Stimulated activated naive CD8-positive, alpha-beta T cell treated with anti-CD3 and anti-CD28 coated beads, Interleukin-15, Interleukin-2, amounts not matched to agents 100 U/mL and 50 U/mL, for 24 hours (primary cell): ENCODE measurements around the gene CEP250.
"Not testable (repeated sequence)": the region's sequence is repeated elsewhere in the genome, so short reads cannot be mapped to it uniquely, and the experiment has no call there.

Source experiments
- ATAC-seq: fragments of 150-1000 bp; cut with Tn5 transposase; one replicate; pipeline ENCODE4 v1.10.0; 2021
- DNase-seq: peaks from one replicate; pipeline ENCODE4 v3.0.0; 2021

The CEP250 gene

DNA sequence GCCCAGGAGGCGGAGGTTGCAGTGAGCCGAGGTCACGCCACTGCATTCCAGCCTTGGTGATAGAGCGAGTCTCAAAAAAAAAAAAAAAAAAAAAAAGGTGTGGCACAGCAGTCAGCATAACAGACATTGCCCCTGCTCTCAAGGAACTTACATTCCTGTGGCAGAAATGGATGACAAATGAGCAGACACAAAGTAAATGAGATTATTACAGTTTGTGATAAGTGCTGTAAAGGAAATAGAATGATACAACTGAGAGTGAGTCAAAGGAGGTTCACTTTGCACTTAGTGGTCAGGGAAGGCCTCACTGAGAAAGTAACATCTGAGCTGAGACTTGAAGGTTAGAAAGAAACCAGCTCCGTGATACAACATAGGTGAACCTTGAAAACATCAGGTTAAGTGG lies 36.4 kb downstream of the CEP250 start:
- ATAC-seq (no peak), DNase-seq (no peak)

DNA sequence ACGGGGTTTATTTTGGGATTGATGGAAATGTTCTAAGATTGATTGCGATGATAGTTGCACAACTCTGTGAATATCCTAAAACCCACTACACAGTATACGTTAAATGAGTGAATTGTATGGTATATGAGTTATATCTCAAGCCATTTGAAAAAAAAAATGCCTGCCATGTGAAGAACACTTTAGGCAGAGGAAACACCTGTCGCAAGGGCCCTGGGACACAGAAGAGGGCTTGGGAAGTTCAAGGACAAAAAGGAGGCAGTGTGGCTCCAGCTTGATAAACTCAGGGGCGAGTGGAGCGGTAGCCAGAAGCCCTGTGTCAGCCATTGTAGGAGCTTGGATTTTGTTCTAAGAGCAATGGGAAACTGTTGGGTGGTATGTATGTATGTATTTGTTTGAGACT lies 37.0 kb downstream of the CEP250 start:
- DNase-seq (no peak), ATAC-seq (no peak)

DNA sequence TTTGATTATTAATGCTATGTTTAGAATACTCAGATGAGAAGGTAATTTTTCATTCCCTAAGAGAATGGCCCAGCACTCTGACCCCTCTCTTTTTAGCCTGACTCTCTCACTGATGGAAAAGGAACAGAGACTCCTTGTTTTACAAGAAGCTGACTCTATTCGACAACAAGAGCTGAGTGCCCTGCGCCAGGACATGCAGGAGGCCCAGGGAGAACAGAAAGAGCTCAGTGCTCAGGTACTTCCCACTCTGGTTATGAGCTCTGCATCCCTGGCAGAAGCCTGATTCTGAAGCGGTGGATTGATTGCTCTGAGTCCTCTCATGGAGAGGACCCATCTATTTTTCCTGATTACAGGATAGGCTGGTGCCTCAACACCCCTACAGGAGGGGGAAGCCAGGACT lies 41.1 kb downstream of the CEP250 start:
- DNase-seq: no peak
- ATAC-seq: no peak

DNA sequence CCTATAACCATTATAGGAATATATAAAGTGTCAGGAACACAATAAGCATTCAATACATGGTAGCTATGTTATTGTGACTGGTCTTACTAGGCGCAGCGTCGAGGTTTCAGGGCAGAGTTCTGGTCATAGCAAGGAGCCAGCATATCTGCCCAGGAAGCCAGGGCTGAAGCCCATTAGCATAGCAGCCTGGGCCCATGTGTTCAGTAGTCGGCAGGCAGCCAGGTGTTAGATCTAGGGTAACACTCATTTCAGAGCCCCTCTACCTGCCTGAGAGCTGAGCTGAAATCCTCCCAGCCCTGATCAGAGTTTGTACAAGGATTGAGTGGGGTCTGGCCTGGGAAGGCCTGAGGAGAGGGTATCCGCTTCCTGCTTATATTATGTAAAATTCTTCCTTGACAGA lies 41.9 kb downstream of the CEP250 start:
- ATAC-seq (no peak), DNase-seq (no peak)

DNA sequence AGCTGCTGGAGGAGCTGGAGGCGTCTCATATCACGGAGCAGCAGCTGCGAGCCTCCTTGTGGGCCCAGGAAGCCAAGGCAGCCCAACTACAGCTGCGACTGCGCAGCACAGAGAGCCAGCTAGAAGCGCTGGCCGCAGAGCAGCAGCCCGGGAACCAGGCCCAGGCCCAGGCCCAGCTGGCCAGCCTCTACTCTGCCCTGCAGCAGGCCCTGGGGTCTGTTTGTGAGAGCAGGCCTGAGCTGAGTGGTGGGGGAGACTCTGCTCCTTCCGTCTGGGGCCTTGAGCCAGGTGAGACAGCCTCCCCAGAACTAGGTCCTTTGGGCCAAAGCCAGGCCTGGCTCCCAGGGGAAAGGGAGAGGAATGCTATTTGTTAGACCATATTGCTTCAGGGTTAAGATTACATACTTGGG lies 42.4 kb downstream of the CEP250 start:
- DNase-seq (no peak), ATAC-seq (no peak)

DNA sequence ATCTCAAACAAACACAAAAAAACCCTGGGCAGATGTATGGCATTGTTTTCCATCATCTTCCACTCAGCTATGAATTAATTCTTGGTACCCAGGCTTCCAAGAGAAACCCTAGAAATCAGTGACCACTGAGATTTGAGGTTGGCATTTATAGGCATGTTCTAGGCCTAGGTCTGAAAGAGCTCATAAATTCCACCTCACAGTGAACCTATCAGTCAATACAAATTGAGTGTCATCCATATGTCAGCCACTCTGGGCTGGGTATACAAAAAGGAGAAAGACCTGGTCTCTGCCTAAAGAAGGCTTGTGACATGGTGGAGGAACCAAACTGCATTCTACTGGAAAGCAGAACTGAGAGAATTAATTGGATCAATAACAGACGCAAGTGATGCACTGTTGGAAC lies 43.9 kb downstream of the CEP250 start:
- DNase-seq (no peak), ATAC-seq (peak; percentile 59)

DNA sequence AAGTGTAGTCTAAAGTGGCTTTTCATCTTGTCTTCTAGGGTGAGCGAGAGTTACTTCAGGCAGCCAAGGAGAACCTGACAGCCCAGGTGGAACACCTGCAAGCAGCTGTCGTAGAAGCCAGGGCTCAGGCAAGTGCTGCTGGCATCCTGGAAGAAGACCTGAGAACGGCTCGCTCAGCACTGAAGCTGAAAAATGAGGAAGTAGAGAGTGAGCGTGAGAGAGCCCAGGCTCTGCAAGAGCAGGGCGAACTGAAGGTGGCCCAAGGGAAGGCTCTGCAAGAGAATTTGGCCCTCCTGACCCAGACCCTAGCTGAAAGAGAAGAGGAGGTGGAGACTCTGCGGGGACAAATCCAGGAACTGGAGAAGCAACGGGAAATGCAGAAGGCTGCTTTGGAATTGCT lies 47.0 kb downstream of the CEP250 start:
- DNase-seq (no peak), ATAC-seq (no peak)

DNA sequence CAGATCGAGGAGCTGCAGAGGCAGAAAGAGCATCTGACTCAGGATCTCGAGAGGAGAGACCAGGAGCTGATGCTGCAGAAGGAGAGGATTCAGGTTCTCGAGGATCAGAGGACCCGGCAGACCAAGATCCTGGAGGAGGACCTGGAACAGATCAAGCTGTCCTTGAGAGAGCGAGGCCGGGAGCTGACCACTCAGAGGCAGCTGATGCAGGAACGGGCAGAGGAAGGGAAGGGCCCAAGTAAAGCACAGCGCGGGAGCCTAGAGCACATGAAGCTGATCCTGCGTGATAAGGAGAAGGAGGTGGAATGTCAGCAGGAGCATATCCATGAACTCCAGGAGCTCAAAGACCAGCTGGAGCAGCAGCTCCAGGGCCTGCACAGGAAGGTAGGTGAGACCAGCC lies 47.9 kb downstream of the CEP250 start:
- ATAC-seq: no peak

DNA sequence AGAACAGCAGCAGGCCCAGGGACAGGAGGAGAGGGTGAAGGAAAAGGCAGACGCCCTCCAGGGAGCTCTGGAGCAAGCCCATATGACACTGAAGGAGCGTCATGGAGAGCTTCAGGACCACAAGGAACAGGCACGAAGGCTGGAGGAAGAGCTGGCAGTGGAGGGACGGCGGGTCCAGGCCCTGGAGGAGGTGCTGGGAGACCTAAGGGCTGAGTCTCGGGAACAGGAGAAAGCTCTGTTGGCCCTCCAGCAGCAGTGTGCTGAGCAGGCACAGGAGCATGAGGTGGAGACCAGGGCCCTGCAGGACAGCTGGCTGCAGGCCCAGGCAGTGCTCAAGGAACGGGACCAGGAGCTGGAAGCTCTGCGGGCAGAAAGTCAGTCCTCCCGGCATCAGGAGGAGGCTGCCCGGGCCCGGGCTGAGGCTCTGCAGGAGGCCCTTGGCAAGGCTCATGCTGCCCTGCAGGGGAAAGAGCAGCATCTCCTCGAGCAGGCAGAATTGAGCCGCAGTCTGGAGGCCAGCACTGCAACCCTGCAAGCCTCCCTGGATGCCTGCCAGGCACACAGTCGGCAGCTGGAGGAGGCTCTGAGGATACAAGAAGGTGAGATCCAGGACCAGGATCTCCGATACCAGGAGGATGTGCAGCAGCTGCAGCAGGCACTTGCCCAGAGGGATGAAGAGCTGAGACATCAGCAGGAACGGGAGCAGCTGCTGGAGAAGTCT lies 48.6 kb downstream of the CEP250 start:
- no peak for ATAC-seq
- no peak for DNase-seq

More for the DNA sequence above, 47.9 kb downstream of the CEP250 start:
- no peak for DNase-seq

DNA sequence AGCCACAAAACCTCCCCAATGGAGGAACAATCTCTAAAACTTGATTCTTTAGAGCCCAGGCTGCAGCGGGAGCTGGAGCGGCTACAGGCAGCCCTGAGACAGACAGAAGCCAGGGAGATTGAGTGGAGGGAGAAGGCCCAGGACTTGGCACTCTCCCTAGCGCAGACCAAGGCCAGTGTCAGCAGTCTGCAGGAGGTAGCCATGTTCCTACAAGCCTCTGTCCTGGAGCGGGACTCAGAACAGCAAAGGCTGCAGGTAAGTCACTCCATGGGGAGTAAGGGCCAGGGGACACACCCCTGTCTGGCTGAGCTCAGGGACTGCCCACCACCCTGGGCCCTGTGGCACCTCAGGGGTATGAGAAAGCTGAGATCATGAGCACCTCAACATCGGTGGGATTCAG lies 49.4 kb downstream of the CEP250 start:
- ATAC-seq (no peak), DNase-seq (no peak)

DNA sequence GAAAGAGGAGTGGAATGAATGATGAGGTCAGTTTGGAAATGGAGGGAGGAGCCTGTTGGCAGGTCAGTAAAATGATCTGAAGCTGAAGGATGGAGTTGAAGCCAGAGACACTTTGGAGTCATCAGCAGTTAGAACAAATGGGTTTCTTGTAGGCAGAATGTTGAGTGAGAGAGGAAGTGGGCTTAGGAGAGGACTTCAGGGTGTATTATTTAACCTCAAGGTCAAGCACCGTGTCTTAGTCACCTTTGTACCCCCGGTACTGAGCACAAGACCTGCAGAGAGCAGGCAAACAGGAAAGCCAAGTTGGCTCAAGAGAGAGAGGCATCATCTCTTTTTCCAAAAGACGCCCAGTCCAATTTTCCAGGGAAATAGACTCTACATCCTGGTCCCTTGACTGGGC lies 50.8 kb downstream of the CEP250 start:
- DNase-seq (no peak), ATAC-seq (no peak)

DNA sequence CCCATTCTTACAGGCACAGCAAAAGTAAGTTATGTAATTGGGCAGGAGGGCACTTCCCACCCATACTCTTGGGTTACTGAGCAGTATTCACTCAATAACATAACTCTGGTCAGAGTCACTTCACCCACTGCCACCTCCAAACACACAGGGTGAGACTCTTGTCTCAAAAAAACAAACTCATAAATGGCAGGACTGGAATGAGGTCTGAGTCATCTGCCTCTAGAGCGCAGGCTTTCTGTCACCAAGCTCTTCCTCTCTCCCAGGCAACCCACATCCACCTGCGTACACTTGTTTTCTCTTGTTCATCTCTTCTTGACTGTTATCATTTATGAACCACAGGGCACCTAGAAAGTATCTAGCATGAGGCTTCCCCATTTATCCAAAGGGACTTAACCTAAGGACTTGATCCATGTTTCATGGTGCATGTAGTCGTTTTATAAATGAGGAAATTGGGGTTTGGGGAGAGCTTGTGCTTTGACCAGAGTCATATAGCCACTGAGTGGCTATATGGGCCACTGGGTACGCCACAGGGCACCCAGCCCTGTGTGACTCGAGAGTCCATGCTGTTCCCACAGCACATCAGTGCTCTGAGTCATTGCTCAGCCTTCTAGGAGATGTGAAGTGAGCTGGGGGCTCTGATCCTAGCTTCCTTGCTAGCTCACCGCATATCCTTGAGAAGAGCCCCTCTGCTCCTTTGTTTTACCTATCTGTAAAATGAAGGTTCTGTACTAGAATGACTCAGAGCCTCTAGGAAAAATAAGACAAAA lies 51.7 kb downstream of the CEP250 start:
- DNase-seq (no peak), ATAC-seq (peak; percentile 74)

DNA sequence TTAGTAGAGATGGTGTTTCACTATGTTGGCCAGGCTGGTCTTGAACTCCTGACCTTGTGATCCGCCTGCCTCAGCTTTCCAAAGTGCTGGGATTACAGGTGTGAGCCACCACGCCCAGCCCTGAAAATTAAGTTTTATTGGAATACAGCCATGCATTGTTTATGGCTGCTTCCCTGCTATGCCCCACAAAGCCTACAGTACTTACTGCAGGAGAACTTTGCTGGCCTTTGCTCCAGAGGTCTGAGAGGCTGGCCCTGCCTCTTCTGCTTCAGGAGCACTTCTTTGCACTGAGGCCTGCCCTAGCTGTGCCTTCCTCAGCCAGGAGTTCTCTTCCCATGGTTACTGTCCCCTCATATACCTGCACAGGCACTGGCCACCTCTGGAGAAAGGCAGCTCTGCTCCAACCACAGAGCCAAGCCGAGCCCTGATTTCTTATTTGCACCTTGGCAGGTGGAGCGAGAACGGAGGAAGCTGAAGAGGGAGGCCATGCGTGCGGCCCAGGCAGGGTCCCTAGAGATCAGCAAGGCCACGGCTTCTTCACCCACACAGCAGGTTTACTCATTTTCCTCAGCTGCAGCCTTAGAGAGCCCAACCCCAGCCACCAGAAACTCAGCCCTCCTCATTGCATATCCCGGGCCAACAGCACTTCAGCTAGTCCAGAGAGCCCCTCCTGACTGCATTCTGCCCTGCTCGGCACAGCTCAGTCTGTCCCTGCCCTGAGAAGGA lies 53.3 kb downstream of the CEP250 start:
- no peak for ATAC-seq
- DNase-seq: no peak

DNA sequence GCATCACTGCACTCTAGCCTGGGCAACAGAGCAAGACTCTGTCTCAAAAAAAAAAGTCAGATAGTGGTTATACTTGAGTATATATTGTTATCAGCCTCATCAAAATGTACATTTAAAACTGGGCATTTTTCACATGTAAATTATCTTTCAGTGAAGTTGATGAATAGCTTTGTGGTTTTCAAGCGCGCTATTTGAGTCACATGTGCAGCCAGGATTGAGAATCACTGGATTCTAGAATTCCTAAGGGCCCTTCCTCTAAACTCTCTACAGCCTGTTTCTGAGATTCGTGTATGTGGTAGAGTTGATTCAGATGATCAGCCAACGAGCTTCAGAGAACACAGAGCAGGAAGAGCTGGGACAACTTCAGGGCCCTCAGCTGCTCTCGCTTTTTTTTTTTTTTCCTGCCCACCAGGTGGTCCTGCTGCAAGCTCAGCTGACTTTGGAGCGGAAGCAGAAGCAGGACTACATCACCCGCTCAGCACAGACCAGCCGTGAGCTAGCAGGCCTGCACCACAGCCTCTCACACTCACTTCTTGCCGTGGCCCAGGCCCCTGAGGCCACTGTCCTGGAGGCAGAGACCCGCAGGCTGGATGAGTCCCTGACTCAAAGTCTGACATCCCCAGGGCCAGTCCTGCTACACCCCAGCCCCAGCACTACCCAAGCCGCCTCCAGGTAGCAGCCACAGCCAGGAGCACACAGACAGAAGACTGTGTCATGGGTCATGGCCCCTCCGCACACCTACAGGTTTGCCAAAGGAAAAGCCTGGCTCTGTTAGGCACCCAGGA lies 55.7 kb downstream of the CEP250 start:
- no peak for DNase-seq
- ATAC-seq: no peak

DNA sequence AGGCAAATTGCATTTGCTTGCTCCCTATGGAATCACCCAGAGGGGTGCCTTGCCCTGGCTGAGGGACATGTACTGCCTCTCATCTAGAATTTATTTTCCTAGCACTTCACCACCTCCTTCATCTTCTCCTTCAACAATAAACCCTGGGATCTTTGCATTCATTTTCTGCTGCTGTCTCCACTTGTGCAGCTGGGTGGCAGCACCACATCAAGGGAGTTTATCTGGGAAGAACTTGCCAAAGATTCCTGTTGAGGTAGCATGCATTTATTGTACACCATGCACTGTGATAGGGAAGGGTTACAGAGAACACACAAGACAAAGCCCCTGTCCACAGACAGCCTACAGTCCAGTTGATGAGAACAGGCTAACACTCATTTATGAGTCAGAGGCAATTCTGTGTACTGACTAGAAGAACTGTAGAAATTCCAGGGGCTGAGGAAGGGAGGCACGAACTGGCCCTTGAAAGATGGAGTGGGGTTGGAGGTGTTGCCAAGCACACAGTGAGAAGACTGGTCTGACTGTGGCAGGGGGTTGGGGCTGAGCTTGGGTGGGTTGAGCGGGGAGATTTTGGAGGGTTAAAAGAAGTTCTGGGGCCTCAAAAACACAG lies 56.5 kb downstream of the CEP250 start:
- no peak for DNase-seq
- no peak for ATAC-seq

DNA sequence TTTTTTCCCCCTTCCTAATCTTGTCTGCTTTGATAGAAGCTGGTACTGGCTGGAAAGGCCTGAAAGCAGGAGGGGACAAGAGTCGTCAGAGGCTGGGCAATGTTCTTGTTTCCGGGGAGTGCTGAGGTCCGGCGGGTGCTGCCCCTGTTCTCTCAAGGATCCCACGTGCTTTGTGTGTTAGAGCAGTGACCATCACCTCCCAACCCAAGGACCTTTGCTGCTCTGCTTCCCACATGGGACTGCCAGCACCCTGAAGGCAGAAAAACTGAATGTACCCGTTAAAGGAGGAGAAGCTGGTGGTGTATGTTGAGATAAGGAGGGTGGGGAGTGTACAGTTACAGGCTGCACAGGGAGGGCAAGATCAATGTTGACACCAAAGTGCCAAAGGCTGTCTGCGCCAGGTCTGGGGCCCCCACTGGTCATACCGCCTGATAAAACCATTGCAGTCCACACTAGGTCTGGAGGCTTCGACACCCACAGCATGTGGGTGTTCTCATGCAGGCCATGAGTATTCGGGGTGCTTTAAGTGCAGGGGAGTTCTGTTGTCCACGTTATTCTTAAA lies 59.1 kb downstream of the CEP250 start:
- ATAC-seq: no peak
- no peak for DNase-seq

DNA sequence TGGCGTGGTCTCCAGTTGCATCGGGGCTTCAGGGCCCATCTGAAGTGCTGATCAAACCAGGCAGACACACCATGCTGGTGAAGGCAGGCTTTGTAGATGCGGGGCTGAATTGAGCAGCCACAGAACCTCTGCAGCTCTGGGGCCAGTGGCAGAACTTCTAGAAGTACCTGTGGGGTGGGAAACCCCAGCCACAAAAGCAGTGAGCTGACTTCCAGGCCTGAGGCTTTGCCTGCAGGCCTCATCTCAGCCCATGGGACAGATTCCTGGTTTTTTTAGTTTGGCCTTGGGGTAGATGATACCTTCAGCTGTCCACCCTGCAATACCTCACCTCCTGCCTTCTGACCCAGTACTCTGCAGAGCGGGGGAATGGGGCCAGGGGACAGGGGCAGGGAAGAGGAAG lies 59.9 kb downstream of the CEP250 start:
- DNase-seq (no peak), ATAC-seq (no peak)

DNA sequence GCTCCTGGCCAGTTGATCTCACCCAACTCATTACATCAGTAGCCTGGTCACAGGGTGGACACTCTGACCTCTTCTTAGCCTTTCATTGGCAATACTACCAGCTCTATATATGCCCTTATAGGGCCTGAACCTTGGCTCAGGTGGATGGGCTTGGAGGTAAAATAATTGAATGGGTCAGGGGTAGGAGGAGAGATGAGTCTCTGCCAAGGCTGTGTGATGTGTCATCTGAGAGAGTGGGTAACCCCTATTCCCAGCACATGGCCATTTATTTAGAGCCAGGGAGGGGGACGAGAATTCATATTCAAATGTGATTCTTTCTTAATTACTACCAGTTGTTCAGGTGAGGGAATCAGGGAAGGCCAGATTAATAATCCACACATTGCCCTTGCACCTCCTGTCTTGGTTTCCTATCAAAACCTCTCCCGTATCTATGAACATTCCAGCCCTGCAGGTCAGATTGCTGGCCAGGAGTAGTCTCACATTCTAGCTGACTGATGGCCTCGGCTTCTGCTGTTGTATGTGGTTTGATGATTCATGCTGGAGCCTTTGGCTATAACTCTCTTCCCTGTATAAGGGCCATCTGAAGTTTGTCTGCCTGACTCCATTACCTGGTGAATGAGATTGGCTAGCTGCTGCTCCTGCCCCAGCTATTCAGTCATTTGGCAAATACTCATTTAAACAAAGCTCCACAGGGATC lies 60.7 kb downstream of the CEP250 start:
- DNase-seq (no peak), ATAC-seq (no peak)

DNA sequence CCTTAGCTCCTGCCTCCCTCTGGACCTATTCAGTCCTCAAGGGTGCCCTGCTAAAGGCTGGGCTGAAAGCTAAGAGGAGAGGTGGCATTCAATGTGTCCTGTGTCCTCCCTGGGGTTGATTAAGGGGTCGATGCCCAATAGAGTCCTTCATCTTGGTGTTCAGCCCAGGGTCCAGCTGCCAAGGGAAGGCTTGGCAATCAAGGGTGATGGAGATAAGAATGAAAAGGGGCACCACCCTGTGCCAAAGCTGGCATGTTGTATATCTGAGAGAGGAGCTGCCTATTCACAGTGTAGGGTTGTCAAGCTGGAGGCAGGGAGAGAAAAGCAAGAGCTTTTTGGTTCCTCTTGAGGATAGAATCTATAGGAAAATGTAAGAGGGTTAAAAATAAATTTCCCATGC lies 61.7 kb downstream of the CEP250 start:
- no peak for ATAC-seq
- DNase-seq: no peak

DNA sequence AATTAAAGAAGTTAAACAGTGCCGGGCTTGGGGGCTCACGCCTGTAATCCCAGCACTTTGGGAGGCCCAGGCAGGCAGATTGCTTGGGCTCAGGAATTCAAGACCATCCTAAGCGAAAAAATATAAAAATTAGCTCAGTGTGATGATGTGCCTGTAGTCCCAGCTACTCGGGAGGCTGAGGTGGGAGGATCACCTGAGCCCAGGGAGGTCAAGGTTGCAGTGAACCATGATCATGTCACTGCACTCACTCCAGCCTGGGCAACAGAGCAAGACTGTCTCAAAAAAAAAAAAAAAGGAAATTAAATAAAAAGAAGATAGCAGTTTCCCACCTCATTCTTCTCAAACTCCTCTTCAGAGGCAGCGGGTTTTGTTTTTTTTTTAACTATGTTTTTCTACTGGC lies 62.4 kb downstream of the CEP250 start:
- DNase-seq, ATAC-seq: not testable (repeated sequence)

DNA sequence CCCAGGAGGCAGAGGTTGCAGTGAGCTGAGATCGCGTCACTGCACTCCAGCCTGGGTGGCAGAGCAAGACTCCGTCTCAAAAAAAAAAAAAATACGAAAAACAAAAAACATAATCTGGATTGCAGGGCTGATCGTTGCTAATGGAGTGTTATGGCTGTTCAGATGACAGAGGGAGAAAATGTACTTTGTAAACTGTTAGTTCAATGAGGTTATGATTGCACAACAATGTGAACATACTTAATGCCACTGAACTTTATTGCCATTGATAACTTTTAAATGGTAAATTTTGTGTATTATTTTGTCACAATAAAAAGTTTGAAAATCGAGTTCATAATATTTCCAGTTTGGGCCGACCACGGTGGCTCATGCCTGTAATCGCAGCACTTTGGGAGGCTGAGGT lies 63.6 kb downstream of the CEP250 start:
- DNase-seq (no peak), ATAC-seq (no peak)
